Activated naive CD4-positive, alpha-beta T cell treated with anti-CD3 and anti-CD28 coated beads, Interleukin-2, amount 10 ng/mL, durations not matched to agents 7 days and 5 days (primary cell): ENCODE data around the gene ADAM12.
"Not testable (repeated sequence)": the region's sequence is repeated elsewhere in the genome, so short reads cannot be mapped to it uniquely, and the experiment has no call there.

ENCODE experiments used
- CTCF ChIA-PET: fragments of 350-600 bp; sonication (Branson Sonifier 250); formaldehyde crosslinking; loops from one replicate; lab custom pipeline; 2021; ENCODE audit warnings: antibody characterized with exemption; lab: Charles Lee
- DNase-seq: peaks from one replicate; pipeline ENCODE4 v3.0.0-alpha.2; 2020
- H3K27ac Mint-ChIP-seq: one replicate; pipeline ENCODE4 v1.8.0; 2021; ENCODE audit warnings: mild to moderate bottlenecking, moderate library complexity, mixed read lengths
- H3K27me3 Mint-ChIP-seq: one replicate; pipeline ENCODE4 v1.8.0; 2021; ENCODE audit warnings: mild to moderate bottlenecking, mixed read lengths
- H3K36me3 Mint-ChIP-seq: one replicate; pipeline ENCODE4 v1.8.0; 2021; ENCODE audit warnings: mixed read lengths
- H3K4me1 Mint-ChIP-seq: one replicate; pipeline ENCODE4 v1.8.0; 2021; ENCODE audit warnings: mixed read lengths
- H3K4me3 Mint-ChIP-seq: one replicate; pipeline ENCODE4 v1.8.0; 2021; ENCODE audit warnings: mild to moderate bottlenecking, moderate library complexity, mixed read lengths
- H3K9me3 Mint-ChIP-seq: one replicate; pipeline ENCODE4 v1.8.0; 2021; ENCODE audit warnings: mixed read lengths

The ADAM12 gene

GRCh38 chr10:125989791-125990190, 398.5 kb downstream of the ADAM12 start:
- H3K27ac Mint-ChIP-seq: no peak overlapping the region
- no peaks in the 10 kb centered on the region for H3K36me3 Mint-ChIP-seq
- no peaks in the 10 kb centered on the region for H3K27me3 Mint-ChIP-seq
- DNase-seq: no peak
- CTCF ChIA-PET: interaction anchor here (0.7 kb wide), 1 partner anchor 9 kb away, joined by 3 read pairs; no protein-coding TSS in a partner anchor
- H3K9me3 Mint-ChIP-seq: peaks cover 1% of the 10 kb centered on the region
- no peak overlapping the region for H3K4me3 Mint-ChIP-seq
- H3K4me1 Mint-ChIP-seq: no peaks in the 10 kb centered on the region

DNA sequence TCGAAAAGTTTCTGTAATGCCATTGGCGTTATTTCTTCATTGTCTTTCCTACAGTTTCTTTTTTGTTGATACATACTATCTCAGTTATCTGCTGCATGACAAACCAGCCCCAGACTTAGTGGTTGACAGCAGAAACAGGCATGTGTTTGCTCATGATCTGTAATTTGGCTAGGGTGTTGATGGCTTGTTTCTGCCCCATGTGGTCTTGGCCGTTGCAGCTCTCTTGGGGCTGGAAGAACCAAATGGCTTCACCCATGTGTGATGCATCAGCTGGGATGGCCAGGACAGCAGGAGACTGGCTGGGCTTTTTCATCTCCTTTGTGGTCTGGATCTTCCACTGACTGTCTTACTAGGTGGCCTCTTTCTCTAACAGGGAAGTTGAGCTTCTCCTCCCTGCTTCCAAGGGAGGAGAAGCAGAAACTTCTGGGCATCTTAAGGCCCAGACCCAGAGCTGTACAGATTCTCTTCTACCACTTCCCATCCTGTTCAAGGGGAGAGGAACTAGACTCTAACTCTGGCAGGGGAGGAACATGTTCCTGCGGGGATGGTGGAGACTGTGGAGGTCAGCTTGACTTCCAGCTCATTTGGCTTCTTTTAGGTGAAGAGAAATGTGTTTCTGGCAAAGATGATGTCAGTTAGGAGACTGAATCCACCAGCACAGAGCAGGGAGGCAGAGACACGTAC, 402.6 kb downstream of the ADAM12 start:
- DNase-seq: no peak
- Mint-ChIP-seq H3K4me3 (no peak overlapping the region), H3K4me1 (no peaks in the 10 kb centered on the region), H3K9me3 (peaks cover 1% of the 10 kb centered on the region), H3K27ac (no peak overlapping the region), H3K27me3 (no peaks in the 10 kb centered on the region), H3K36me3 (no peaks in the 10 kb centered on the region)
- CTCF ChIA-PET: no interaction called here

DNA sequence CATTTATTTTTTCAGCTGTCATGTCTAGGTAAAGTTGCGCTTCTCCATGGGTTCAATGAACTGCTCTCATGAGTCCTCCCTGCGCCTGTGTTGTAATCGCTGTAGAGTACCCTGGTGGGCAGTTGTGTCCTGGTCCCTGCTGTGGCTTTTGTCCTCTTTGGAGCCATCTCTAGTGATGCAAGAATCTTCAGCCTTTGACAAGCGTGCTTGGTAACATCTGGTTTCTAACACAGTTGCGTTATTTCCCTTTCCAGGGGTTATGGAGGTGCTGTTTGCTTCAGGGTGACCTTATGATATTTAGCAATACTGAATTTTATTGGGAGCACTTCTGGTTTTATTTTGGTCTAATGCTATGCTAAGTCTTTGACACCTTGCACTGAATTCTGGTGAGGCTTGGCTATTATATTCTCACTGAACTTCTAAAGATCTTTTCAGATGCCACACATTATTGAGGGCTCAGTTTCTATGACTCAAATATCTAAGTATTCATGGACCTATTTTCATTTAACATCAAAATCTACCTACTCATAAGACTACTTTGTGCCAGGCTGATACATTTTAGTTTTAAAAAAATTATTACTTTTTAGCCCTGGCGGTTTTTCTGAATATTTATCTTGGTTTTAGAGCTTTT, 403.3 kb downstream of the ADAM12 start:
- no peak overlapping the region for H3K4me3 Mint-ChIP-seq
- CTCF ChIA-PET: no interaction called here

DNA sequence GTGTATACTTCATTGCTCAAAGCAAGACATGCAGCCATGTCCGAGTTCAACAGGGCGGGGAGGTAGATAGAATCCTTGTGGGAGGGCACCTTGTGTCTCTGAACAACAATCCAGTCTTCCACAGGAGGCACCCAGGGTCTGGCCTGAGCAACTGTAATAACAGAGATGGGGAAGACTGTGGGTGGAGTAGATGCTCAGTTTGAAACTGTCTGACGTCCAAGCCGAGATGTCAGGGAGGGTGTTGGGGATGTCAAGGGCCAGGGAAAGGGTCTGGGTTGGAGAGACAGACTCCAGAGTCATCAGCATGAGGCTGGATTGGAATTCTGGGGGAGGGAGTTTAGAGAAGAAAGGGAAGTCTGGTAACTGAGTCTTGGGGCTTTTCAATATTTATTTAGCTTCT, 403.9 kb downstream of the ADAM12 start:
- Mint-ChIP-seq H3K4me1 (no peaks in the 10 kb centered on the region), H3K36me3 (no peaks in the 10 kb centered on the region), H3K27ac (no peak overlapping the region), H3K4me3 (no peak overlapping the region), H3K9me3 (no peaks in the 10 kb centered on the region), H3K27me3 (no peaks in the 10 kb centered on the region)
- DNase-seq: no peak
- CTCF ChIA-PET: no interaction called here

More for the DNA sequence above, 403.3 kb downstream of the ADAM12 start:
- no peaks in the 10 kb centered on the region for H3K4me1 Mint-ChIP-seq
- no peak for DNase-seq
- no peaks in the 10 kb centered on the region for H3K36me3 Mint-ChIP-seq
- no peaks in the 10 kb centered on the region for H3K27me3 Mint-ChIP-seq
- no peaks in the 10 kb centered on the region for H3K9me3 Mint-ChIP-seq
- no peak overlapping the region for H3K27ac Mint-ChIP-seq

GRCh38 chr10:125983656-125984055, 404.6 kb downstream of the ADAM12 start:
- no peak overlapping the region for H3K27ac Mint-ChIP-seq
- peaks cover 4% of the 10 kb centered on the region for H3K27me3 Mint-ChIP-seq
- H3K9me3 Mint-ChIP-seq: no peaks in the 10 kb centered on the region
- H3K36me3 Mint-ChIP-seq: no peaks in the 10 kb centered on the region
- no peak overlapping the region for H3K4me3 Mint-ChIP-seq
- CTCF ChIA-PET: interaction anchor here (1.2 to 1.3 kb wide), 2 partner anchors 9 to 48 kb away, joined by 3 read pairs; no protein-coding TSS in a partner anchor
- DNase-seq: no peak
- no peaks in the 10 kb centered on the region for H3K4me1 Mint-ChIP-seq

DNA sequence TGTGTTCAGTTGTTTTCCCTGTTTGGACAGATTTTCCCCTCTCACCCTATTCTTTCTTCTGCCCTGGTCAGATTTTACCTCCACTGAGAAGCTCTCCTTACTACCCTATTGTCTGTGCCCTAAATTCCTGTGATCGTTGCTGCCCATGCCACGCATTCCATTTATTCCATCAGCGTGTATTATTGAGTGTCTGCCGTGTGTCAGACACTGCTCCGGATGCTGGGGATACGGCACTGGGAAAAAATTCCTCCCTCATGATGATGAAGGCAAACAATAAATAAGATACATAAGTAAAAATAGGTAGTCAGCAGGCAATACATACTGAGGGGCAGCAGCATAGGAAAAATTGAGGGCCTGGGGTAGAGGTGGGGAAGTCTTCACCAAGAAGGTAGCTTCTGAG, 405.1 kb downstream of the ADAM12 start:
- CTCF ChIA-PET: interaction anchor here (1.2 to 1.6 kb wide), 3 partner anchors 9 to 766 kb away, joined by 3 to 4 read pairs (median 3); no protein-coding TSS in a partner anchor
- DNase-seq: no peak
- Mint-ChIP-seq H3K4me1 (no peaks in the 10 kb centered on the region), H3K36me3 (no peaks in the 10 kb centered on the region), H3K27me3 (peaks cover 4% of the 10 kb centered on the region), H3K9me3 (no peaks in the 10 kb centered on the region), H3K27ac (no peak overlapping the region), H3K4me3 (no peak overlapping the region)

DNA sequence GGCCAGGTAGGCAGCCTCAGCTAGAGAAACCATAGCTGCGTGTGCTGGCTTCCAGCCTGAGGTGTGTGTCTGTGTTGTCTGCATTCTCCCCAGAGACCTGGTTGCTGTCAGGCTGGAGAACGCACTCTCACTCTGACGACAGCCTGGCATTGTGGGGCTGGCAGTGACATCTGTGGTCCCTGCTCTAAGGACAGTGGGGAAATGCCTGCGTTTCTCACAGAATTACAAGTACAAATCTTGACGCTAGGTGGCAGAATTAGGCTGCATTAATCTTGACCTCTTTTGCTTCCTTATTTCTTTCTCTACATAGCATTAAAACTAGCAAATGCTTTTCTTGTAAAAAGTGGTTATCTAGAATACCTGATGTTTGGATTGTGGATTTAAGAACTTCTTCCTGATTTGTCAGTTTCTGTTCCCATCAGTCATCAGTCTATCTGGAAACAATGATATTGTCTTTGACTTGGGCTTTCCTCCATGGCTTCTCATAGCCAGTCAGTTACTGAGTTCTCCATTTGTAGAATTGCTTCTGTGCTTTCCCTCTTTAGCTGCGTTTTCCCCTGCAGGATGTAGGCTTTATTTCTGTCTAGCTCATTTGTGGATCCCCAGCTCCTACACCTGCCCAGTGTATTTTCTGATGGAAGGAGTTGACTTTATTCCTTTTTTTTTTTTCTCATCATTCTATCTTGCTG, 405.9 kb downstream of the ADAM12 start:
- no peak for DNase-seq
- Mint-ChIP-seq H3K27me3 (peaks cover 4% of the 10 kb centered on the region), H3K27ac (no peak overlapping the region), H3K4me1 (no peaks in the 10 kb centered on the region), H3K9me3 (no peaks in the 10 kb centered on the region), H3K4me3 (no peak overlapping the region), H3K36me3 (no peaks in the 10 kb centered on the region)
- CTCF ChIA-PET: interaction anchor here (1.2 to 1.6 kb wide), 3 partner anchors 8 to 767 kb away, joined by 3 to 4 read pairs (median 3); no protein-coding TSS in a partner anchor

GRCh38 chr10:125980521-125981035, 407.7 kb downstream of the ADAM12 start:
- H3K9me3 Mint-ChIP-seq: no peaks in the 10 kb centered on the region
- no peak overlapping the region for H3K4me3 Mint-ChIP-seq
- H3K4me1 Mint-ChIP-seq: no peaks in the 10 kb centered on the region
- peaks cover 4% of the 10 kb centered on the region for H3K27me3 Mint-ChIP-seq
- CTCF ChIA-PET: interaction anchor here (1.2 to 1.4 kb wide), 2 partner anchors 10 to 769 kb away, joined by 3 to 5 read pairs; no protein-coding TSS in a partner anchor
- H3K36me3 Mint-ChIP-seq: no peaks in the 10 kb centered on the region
- H3K27ac Mint-ChIP-seq: no peak overlapping the region
- DNase-seq: no peak

GRCh38 chr10:125979976-125980375, 408.3 kb downstream of the ADAM12 start:
- H3K36me3 Mint-ChIP-seq: no peaks in the 10 kb centered on the region

GRCh38 chr10:125976960-125977605, 411.2 kb downstream of the ADAM12 start:
- peaks cover 4% of the 10 kb centered on the region for H3K27me3 Mint-ChIP-seq
- no peak overlapping the region for H3K4me3 Mint-ChIP-seq
- no peaks in the 10 kb centered on the region for H3K36me3 Mint-ChIP-seq
- DNase-seq: no peak
- no peak overlapping the region for H3K27ac Mint-ChIP-seq
- CTCF ChIA-PET: interaction anchor here (1.1 kb wide), 1 partner anchor 12 kb away, joined by 5 read pairs; no protein-coding TSS in a partner anchor
- no peaks in the 10 kb centered on the region for H3K9me3 Mint-ChIP-seq
- H3K4me1 Mint-ChIP-seq: no peaks in the 10 kb centered on the region

More at GRCh38 chr10:125979976-125980375, 408.3 kb downstream of the ADAM12 start:
- no peak for DNase-seq
- Mint-ChIP-seq H3K27me3 (peaks cover 4% of the 10 kb centered on the region), H3K4me1 (no peaks in the 10 kb centered on the region), H3K4me3 (no peak overlapping the region), H3K9me3 (no peaks in the 10 kb centered on the region), H3K27ac (no peak overlapping the region)
- CTCF ChIA-PET: interaction anchor here (1.2 to 1.4 kb wide), 2 partner anchors 9 to 769 kb away, joined by 3 to 5 read pairs; no protein-coding TSS in a partner anchor

GRCh38 chr10:125970077-125970630, 418.1 kb downstream of the ADAM12 start:
- DNase-seq, H3K27me3 Mint-ChIP-seq, H3K4me1 Mint-ChIP-seq, H3K36me3 Mint-ChIP-seq, H3K4me3 Mint-ChIP-seq, H3K9me3 Mint-ChIP-seq, H3K27ac Mint-ChIP-seq, CTCF ChIA-PET: not testable (repeated sequence)

GRCh38 chr10:125967533-125967932, 420.7 kb downstream of the ADAM12 start:
- Mint-ChIP-seq H3K4me1 (no peaks in the 10 kb centered on the region), H3K27ac (no peak overlapping the region), H3K4me3 (no peak overlapping the region), H3K27me3 (no peaks in the 10 kb centered on the region), H3K36me3 (no peaks in the 10 kb centered on the region), H3K9me3 (no peaks in the 10 kb centered on the region)
- DNase-seq: no peak
- CTCF ChIA-PET: no interaction called here

DNA sequence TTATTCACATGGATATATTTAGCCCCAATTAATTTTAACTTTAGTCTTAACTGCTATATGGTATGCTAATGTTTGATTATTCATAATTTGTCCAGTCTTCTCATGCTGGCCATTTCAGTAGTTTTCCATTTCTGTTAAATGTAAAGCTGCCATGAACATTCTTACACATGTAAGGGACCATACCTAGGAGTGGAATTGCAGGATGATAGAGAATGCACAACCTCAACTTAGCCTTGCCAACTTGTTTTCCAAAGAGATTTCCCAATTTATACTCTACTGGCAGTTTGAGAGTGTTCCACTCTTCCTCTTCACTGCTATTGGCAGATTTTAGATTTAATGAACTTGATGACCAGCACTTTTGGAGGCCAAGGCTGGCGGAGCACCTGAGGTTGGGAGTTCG, 423.7 kb downstream of the ADAM12 start:
- DNase-seq: no peak
- CTCF ChIA-PET: interaction anchor here (0.7 kb wide), 1 partner anchor 12 kb away, joined by 5 read pairs; no protein-coding TSS in a partner anchor
- no peaks in the 10 kb centered on the region for H3K27me3 Mint-ChIP-seq
- H3K9me3 Mint-ChIP-seq: no peaks in the 10 kb centered on the region
- no peaks in the 10 kb centered on the region for H3K4me1 Mint-ChIP-seq
- H3K27ac Mint-ChIP-seq: no peak overlapping the region
- no peak overlapping the region for H3K4me3 Mint-ChIP-seq
- no peaks in the 10 kb centered on the region for H3K36me3 Mint-ChIP-seq
